Suprapubic skin (tissue), 3 donors: ENCODE data around the gene MYH11.

Experiments
- POLR2A ChIP-seq, 2 donors: fragments of 450-650 bp; IDR thresholded peaks; one replicate each; pipeline ENCODE4 v1.6.1; 2017; ENCODE audit warnings: antibody characterized with exemption in 2 of 2, mild to moderate bottlenecking in 2 of 2, moderate library complexity in 2 of 2
- TF ChIP-seq, protein P1 (sequence below), 2 donors: fragments of 200-600 bp in 1 of 2; fragments of 450-650 bp in 1 of 2; sonication (generic) in 1 of 2; IDR thresholded peaks; one replicate each; pipeline ENCODE4 v1.5.1; 2016 to 2019; ENCODE audit warnings: antibody characterized with exemption in 2 of 2, mild to moderate bottlenecking in 1 of 2, moderate library complexity in 1 of 2

DNA sequence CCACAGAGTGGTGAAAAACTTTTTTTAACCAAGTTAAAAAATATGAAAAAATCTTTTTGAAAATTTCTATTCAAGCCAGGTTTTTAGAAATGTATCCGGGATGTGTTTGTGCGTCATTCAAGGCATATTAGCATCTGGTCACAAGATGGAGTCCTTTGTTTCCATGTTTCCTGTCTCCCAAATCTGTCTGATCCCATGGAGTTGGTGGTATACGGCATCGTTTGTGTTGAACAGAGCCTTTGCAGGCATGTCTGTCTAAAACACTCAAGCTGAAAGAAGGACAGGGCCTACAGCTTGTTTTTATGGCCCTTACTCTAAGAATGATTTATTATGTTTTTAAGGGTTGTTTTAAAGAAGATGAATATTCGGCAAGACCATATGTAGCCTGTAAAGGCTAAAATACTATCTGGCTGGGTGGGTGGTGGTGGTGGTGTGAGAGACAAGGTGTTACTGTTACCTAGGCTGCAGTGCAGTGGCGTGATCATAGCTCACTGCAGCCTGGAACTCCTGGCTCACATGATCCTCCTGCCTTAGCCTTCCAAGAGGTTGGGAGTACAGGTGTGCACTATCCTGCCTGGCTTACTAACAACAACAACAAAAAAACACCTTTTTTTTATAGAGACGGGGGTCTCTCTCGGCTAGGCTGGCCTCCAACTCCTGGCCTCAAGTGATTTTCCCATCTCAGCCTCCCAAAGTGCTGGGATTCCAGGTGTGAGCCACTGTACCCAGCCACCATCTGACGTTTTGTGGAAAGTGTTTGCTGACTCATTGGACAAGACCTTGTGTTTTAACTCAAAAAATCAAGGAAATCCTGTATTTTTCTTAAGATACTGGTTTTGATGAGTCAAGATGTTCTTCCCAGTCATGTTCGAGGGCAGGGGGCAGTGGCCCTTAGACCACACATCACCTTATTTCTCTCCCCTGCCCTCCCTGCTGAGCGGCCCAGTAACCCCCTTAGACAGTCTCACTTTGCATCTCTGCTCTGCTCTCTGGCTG, 154.6 kb downstream of the MYH11 start:
- TF ChIP-seq, protein P1, sequence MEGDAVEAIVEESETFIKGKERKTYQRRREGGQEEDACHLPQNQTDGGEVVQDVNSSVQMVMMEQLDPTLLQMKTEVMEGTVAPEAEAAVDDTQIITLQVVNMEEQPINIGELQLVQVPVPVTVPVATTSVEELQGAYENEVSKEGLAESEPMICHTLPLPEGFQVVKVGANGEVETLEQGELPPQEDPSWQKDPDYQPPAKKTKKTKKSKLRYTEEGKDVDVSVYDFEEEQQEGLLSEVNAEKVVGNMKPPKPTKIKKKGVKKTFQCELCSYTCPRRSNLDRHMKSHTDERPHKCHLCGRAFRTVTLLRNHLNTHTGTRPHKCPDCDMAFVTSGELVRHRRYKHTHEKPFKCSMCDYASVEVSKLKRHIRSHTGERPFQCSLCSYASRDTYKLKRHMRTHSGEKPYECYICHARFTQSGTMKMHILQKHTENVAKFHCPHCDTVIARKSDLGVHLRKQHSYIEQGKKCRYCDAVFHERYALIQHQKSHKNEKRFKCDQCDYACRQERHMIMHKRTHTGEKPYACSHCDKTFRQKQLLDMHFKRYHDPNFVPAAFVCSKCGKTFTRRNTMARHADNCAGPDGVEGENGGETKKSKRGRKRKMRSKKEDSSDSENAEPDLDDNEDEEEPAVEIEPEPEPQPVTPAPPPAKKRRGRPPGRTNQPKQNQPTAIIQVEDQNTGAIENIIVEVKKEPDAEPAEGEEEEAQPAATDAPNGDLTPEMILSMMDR (IDR thresholded peaks at IDR 0.05) = no peak
- no peak for TF ChIP-seq POLR2A (IDR thresholded peaks at IDR 0.05)
